Upper lobe of left lung (tissue), 4 donors: ENCODE results near the gene AFP.
"Not testable (repeated sequence)": the region's sequence is repeated elsewhere in the genome, so short reads cannot be mapped to it uniquely, and the experiment has no call there.

Experiments
- POLR2AphosphoS5 ChIP-seq, 2 donors: sonication (generic); formaldehyde crosslinking; IDR thresholded peaks; one replicate each; pipeline ENCODE4 v1.5.1; 2017; ENCODE audit warnings: antibody characterized with exemption in 2 of 2
- TF ChIP-seq, protein P1 (sequence below), 6 experiments: fragments of 450-650 bp in 4 of 6; fragments of 200-600 bp in 2 of 6; sonication (generic) in 2 of 6; IDR thresholded peaks; one replicate each; pipeline ENCODE4 v1.5.1; 2016 to 2019; ENCODE audit warnings: antibody characterized with exemption in 6 of 6

DNA sequence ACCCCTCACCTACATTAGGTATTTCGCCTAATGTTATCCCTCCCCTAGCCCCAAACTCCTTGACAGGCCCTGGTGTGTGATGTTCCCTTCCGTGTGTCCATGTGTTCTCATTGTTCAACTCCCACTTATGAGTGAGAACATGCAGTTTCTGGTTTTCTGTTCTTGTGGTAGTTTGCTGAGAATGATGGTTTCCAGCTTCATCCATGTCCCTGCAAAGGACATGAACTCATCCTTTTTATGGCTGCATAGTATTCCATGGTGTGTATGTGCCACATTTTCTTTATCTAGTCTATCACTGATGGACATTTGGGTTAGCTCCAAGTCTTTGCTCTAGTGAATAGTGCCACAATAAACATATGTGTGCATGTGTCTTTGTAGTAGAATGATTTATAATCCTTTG lies 46.4 kb upstream of the AFP start:
- TF ChIP-seq, protein P1, sequence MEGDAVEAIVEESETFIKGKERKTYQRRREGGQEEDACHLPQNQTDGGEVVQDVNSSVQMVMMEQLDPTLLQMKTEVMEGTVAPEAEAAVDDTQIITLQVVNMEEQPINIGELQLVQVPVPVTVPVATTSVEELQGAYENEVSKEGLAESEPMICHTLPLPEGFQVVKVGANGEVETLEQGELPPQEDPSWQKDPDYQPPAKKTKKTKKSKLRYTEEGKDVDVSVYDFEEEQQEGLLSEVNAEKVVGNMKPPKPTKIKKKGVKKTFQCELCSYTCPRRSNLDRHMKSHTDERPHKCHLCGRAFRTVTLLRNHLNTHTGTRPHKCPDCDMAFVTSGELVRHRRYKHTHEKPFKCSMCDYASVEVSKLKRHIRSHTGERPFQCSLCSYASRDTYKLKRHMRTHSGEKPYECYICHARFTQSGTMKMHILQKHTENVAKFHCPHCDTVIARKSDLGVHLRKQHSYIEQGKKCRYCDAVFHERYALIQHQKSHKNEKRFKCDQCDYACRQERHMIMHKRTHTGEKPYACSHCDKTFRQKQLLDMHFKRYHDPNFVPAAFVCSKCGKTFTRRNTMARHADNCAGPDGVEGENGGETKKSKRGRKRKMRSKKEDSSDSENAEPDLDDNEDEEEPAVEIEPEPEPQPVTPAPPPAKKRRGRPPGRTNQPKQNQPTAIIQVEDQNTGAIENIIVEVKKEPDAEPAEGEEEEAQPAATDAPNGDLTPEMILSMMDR (IDR thresholded peaks at IDR 0.05): not testable (repeated sequence)
- not testable (repeated sequence) for TF ChIP-seq POLR2AphosphoS5 (IDR thresholded peaks at IDR 0.05)
